ENCODE measurements around the gene PPM1L. TPM values are rescaled to one million over a fixed set of nuclear protein-coding genes. Genes with fewer than 3 reads are reported as not detected.

The PPM1L gene
- total RNA-seq, 4 donors from 2014 or later = 30.8 to 88.1 (median 52.7) TPM

DNA sequence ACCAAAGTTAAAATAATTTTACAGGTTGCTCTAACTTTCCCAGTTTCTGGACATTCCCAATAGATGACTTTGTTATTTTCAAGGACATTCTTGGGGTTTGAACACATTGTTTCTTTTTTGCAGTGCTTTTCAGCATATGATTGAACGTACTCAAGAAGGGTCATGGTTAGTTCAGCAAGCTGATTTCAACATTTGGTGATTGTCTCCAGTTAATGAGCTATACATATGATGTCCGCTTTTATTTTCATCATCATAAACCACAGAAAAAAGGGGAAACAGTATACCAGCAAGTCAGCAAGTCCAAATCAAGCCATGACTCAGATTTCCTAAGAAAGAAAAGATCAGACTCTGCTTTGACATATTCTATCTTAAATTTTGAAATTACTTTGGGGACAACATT lies 279.7 kb downstream of the PPM1L start:
- TF ChIP-seq POLR2AphosphoS5 (IDR thresholded peaks at IDR 0.05) (no peak), POLR2A (IDR thresholded peaks at IDR 0.05; ENCODE audit: low read depth) (no peak), EP300 (IDR thresholded peaks at IDR 0.05) (no peak)
- TF ChIP-seq, protein P1, sequence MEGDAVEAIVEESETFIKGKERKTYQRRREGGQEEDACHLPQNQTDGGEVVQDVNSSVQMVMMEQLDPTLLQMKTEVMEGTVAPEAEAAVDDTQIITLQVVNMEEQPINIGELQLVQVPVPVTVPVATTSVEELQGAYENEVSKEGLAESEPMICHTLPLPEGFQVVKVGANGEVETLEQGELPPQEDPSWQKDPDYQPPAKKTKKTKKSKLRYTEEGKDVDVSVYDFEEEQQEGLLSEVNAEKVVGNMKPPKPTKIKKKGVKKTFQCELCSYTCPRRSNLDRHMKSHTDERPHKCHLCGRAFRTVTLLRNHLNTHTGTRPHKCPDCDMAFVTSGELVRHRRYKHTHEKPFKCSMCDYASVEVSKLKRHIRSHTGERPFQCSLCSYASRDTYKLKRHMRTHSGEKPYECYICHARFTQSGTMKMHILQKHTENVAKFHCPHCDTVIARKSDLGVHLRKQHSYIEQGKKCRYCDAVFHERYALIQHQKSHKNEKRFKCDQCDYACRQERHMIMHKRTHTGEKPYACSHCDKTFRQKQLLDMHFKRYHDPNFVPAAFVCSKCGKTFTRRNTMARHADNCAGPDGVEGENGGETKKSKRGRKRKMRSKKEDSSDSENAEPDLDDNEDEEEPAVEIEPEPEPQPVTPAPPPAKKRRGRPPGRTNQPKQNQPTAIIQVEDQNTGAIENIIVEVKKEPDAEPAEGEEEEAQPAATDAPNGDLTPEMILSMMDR (IDR thresholded peaks at IDR 0.05) = no peak
- H3K9me3 ChIP-seq = no peaks in the 10 kb centered on the region
- no peaks in the 10 kb centered on the region for H3K4me1 ChIP-seq
- H3K27me3 ChIP-seq = no peaks in the 10 kb centered on the region
- DNase-seq (ENCODE audit: extremely low spot score) = no peak
- 53% methylated on average over 2 of the region's 2 CpGs for WGBS
- no peaks in the 10 kb centered on the region for H3K36me3 ChIP-seq
- H3K4me3 ChIP-seq = no peak overlapping the region
- intact Hi-C loops (cut with DNase I) = no loop called here
- no peak overlapping the region for H3K27ac ChIP-seq (replicated peaks in 1 of 4)

DNA sequence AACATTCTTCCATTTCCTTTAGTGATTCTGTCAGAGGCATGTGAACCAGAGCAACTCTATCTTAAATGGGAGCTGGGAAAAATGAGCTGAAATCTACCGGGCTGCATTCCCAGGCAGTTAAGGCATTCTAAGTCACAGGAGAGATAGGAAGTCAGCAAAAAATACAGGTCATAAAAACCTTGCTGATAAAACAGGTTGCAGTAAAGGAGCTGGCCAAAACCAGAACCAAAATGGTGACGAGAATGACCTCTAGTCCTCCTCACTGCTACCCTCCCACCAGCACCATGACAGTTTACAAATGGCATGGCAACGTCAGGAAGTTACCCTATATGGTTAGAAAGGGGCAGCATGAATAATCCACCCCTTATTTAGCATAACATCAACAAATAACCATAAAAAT lies 282.7 kb downstream of the PPM1L start:
- Histone ChIP-seq H3K27ac (replicated peaks in 1 of 4) (no peak overlapping the region), H3K4me1 (no peaks in the 10 kb centered on the region), H3K27me3 (no peaks in the 10 kb centered on the region), H3K4me3 (no peak overlapping the region), H3K9me3 (no peaks in the 10 kb centered on the region), H3K36me3 (no peaks in the 10 kb centered on the region)
- no peak for DNase-seq (ENCODE audit: extremely low spot score)
- TF ChIP-seq, protein P1 (IDR thresholded peaks at IDR 0.05) = no peak
- no peak for TF ChIP-seq POLR2AphosphoS5 (IDR thresholded peaks at IDR 0.05)
- no peak for TF ChIP-seq EP300 (IDR thresholded peaks at IDR 0.05)
- TF ChIP-seq POLR2A (IDR thresholded peaks at IDR 0.05; ENCODE audit: low read depth) = no peak
- WGBS = 56% methylated on average over 3 of the region's 3 CpGs
- intact Hi-C loops (cut with DNase I) = no loop called here

DNA sequence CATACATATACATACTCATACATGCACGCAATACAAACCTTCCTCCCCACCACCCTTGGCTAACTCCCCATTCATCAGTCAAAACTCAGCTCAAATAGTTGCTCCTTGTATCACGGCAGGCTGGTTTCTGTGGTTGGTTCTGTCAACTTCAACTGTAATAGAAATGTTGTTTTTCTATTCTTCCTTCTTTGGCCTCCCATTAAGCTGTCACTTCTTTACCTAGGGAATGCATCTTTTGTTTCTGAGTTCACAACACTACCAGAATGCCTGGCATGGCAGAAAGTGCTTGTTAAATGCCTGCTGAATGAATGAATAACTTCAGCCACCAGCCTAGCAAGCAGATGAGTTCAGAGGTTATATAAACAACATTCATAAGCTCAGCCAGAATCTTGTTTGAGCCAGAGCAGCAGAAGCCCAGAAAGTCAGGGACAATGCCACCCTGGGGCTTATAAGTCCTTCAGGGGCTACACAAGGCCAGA lies 286.0 kb downstream of the PPM1L start:
- Histone ChIP-seq H3K9me3 (no peaks in the 10 kb centered on the region), H3K4me1 (no peaks in the 10 kb centered on the region), H3K36me3 (no peaks in the 10 kb centered on the region), H3K27me3 (no peaks in the 10 kb centered on the region), H3K27ac (replicated peaks in 1 of 4) (no peak overlapping the region), H3K4me3 (no peak overlapping the region)
- DNase-seq (ENCODE audit: extremely low spot score) = no peak
- TF ChIP-seq, protein P1 (IDR thresholded peaks at IDR 0.05) = no peak
- TF ChIP-seq POLR2AphosphoS5 (IDR thresholded peaks at IDR 0.05) (no peak), POLR2A (IDR thresholded peaks at IDR 0.05; ENCODE audit: low read depth) (no peak), EP300 (IDR thresholded peaks at IDR 0.05) (no peak)
- WGBS = 76% methylated on average over 2 of the region's 2 CpGs
- intact Hi-C loops (cut with DNase I) = no loop called here

DNA sequence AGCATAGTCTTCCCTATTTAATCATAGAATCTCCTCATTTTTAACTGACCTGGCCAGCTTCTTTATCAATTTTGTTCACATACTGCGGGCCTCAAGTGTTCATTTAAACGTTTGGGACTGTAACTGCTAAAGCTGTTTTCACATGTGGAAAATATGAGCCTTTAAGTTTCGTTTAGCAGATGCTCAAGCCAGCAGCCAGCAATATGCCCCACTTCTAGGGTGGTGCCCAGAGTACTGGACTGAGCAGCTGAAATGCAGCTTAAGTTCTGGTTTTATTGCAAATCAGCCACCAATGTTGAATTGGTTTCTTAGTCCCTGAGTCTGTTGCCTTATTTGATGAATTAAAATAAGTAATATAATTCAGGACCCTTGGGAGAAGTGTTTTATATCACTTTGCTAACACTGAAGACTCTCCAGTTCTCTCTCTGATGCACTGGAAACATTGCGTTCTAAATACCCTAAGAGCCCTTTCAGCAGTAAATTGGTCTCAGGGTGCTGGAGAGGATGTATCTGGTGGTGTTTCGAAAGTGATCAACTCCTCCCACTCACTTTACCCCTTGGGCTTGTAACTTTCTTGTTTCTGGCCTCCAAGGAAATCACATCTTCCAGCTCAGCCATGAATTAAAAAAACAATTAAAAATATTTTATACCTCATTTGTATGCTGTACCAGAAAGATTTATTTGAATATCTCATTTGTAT lies 287.5 kb downstream of the PPM1L start:
- WGBS = 85% methylated on average over 5 of the region's 5 CpGs
- no peaks in the 10 kb centered on the region for H3K9me3 ChIP-seq
- H3K27me3 ChIP-seq = no peaks in the 10 kb centered on the region
- no peak overlapping the region for H3K27ac ChIP-seq (replicated peaks in 1 of 4)
- DNase-seq (ENCODE audit: extremely low spot score) = no peak
- no peak overlapping the region for H3K4me3 ChIP-seq
- intact Hi-C loops (cut with DNase I) = no loop called here
- TF ChIP-seq, protein P1 (IDR thresholded peaks at IDR 0.05) = no peak
- no peak for TF ChIP-seq POLR2AphosphoS5 (IDR thresholded peaks at IDR 0.05)
- TF ChIP-seq EP300 (IDR thresholded peaks at IDR 0.05) = no peak
- TF ChIP-seq POLR2A (IDR thresholded peaks at IDR 0.05; ENCODE audit: low read depth) = no peak
- H3K36me3 ChIP-seq = no peaks in the 10 kb centered on the region
- no peaks in the 10 kb centered on the region for H3K4me1 ChIP-seq
